ENCODE results near the gene TTLL3.

GRCh38 chr3:9786209-9786739, 23.8 kb upstream of the TTLL3 start:
- TF ChIP-seq CTCF (IDR thresholded peaks at IDR 0.05; ENCODE audit: low read depth, low read length) (no peak), EZH2phosphoT487 (IDR thresholded peaks at IDR 0.05; ENCODE audit: low read depth) (no peak)
